Mucosa of descending colon (tissue), 3 donors: ENCODE data around the gene TNPO2. TPM values are rescaled to one million over a fixed set of nuclear protein-coding genes. Genes with fewer than 3 reads are reported as not detected.

Source experiments
- ATAC-seq: fragments of 200-7000 bp; cut with Tn5 transposase; one replicate; pipeline ENCODE4 v1.9.1; 2020; ENCODE audit warnings: mild to moderate bottlenecking, moderate library complexity
- DNase-seq, 3 donors: peaks; one replicate each; pipeline ENCODE4 v3.0.0-alpha.2; 2020
- H3K36me3 ChIP-seq: fragments of 200-600 bp; one replicate; pipeline ENCODE4 v1.8.0; 2021; ENCODE audit warnings: low read depth, mild to moderate bottlenecking
- H3K4me1 ChIP-seq: fragments of 200-600 bp; one replicate; pipeline ENCODE4 v1.8.0; 2021; ENCODE audit warnings: low read depth, mild to moderate bottlenecking
- H3K4me3 ChIP-seq: fragments of 200-600 bp; one replicate; pipeline ENCODE4 v1.8.0; 2021; ENCODE audit warnings: mild to moderate bottlenecking
- H3K9me3 ChIP-seq: fragments of 200-600 bp; one replicate; pipeline ENCODE4 v1.8.0; 2021; ENCODE audit warnings: mild to moderate bottlenecking
- intact Hi-C, 2 donors: fragments of 100-400 bp; cut with DNase I in 1 of 2; cut with micrococcal nuclease in 1 of 2; formaldehyde crosslinking; loops; one replicate each; pipeline versions ENCODE4 v1.11.0 to v1.11.1; 2022; cut with DNase I, micrococcal nuclease
- total RNA-seq, 3 donors: library from RNA; stranded (reverse); fragmentation: NEBNext Ultra II Directional in 2 of 3; extraction: Animal tissue kit (Norgen Biotek cat#: 25700) in 2 of 3; gene quantifications; one replicate each; pipeline versions ENCODE4 v1.2.1 to v1.2.4, GENCODE V29; 2021 to 2023
- TF ChIP-seq, protein P1 (sequence below): fragments of 200-600 bp; IDR thresholded peaks from one replicate; pipeline ENCODE4 v1.8.0; 2022; ENCODE audit warnings: antibody characterized with exemption, mild to moderate bottlenecking
- donor health status: DM: no; HTN: no; CAD: no; lungs with moderate emphysema.
- donor health status: DM: no; HTN: no; CAD: no.
- donor health status: DM: no; HTN: yes; CAD: no.

The TNPO2 gene
- total RNA-seq, 3 donors from 2014 or later = 48.9 to 73.3 (median 66.9) TPM

DNA sequence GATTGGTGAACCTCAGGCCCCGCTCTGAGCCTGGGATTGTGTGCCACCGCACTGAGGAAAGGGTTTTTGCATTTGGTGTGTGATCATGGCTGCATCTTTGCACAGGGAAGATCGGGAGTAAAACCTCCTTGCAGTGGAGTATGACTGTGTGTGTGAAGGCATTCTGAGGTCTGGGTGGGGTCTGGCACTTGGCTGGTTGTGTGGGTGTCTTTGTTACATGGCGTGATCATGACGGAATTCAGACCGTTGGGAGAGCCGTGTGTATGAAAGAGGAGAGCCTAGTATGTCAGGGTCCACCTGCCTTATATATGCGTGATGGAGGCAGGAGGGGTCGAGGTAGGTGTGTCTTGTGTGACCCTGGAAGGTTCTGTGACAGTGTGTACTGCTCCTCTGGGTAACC, 27.1 kb upstream of the TNPO2 start:
- peaks cover 13% of the 10 kb centered on the region for H3K4me1 ChIP-seq
- H3K9me3 ChIP-seq = no peaks in the 10 kb centered on the region
- H3K4me3 ChIP-seq = no peak overlapping the region
- DNase-seq (no peak), ATAC-seq (peak; percentile 1)
- TF ChIP-seq, protein P1, sequence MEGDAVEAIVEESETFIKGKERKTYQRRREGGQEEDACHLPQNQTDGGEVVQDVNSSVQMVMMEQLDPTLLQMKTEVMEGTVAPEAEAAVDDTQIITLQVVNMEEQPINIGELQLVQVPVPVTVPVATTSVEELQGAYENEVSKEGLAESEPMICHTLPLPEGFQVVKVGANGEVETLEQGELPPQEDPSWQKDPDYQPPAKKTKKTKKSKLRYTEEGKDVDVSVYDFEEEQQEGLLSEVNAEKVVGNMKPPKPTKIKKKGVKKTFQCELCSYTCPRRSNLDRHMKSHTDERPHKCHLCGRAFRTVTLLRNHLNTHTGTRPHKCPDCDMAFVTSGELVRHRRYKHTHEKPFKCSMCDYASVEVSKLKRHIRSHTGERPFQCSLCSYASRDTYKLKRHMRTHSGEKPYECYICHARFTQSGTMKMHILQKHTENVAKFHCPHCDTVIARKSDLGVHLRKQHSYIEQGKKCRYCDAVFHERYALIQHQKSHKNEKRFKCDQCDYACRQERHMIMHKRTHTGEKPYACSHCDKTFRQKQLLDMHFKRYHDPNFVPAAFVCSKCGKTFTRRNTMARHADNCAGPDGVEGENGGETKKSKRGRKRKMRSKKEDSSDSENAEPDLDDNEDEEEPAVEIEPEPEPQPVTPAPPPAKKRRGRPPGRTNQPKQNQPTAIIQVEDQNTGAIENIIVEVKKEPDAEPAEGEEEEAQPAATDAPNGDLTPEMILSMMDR = no peak
- intact Hi-C loops = no loop called here
- H3K36me3 ChIP-seq = no peaks in the 10 kb centered on the region

DNA sequence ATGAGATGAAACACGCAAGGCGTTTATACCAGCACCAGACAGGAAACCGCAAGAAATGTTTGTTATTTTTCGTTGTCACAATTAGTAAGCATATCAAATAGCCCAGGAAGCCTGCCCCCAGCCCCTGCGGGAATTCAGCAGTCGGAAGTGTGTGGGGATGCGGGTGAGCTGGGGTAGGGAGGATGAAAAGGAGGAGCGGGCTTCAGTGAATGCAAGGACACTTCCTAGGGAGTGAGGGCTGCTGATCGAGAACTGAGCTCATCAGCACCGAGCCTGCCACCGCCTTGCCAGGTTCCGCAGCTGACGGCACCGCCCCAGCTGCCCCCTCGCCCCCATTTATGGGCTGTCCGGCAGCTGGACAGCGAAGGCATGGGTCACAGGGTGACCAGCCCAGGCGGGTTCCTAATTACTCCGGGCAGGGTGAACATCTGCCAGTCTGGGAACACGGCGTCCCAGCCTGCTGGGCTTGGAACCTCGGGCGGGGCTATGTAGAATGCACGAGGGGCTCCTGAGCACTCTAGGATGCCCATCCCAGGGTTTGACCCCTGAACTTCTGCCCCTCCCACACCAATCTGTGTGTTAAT, 26.3 kb upstream of the TNPO2 start:
- TF ChIP-seq, protein P1 = no peak
- Histone ChIP-seq H3K36me3 (no peaks in the 10 kb centered on the region), H3K4me1 (peaks cover 13% of the 10 kb centered on the region), H3K4me3 (no peak overlapping the region), H3K9me3 (no peaks in the 10 kb centered on the region)
- DNase-seq = peak; percentile 42 to 81 (median 68)
- intact Hi-C loops = no loop called here
- ATAC-seq = peak; percentile 78

DNA sequence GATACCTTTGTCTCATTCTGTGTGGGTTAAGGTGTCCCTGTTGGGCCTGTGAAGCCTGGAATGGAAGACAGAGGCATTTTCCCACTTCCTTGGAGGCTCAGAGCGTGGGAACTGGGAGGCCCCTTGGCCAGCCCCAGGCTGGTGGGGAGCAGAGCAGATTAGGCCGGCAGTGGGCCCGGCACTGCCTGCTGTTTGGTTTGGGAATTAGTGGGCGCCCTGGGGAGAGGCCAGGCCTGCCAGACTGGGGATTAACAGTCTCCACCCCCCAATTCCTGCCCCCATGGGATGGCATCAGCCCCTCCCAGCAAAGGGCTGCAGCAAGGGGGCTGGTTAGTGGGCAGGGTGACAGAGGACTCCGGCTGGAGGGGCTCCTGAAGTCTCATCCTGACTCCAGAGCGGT, 24.8 kb upstream of the TNPO2 start:
- intact Hi-C loops = no loop called here
- Histone ChIP-seq H3K4me1 (peaks cover 13% of the 10 kb centered on the region), H3K9me3 (no peaks in the 10 kb centered on the region), H3K36me3 (no peaks in the 10 kb centered on the region), H3K4me3 (no peak overlapping the region)
- DNase-seq (no peak), ATAC-seq (no peak)
- TF ChIP-seq, protein P1 = no peak

DNA sequence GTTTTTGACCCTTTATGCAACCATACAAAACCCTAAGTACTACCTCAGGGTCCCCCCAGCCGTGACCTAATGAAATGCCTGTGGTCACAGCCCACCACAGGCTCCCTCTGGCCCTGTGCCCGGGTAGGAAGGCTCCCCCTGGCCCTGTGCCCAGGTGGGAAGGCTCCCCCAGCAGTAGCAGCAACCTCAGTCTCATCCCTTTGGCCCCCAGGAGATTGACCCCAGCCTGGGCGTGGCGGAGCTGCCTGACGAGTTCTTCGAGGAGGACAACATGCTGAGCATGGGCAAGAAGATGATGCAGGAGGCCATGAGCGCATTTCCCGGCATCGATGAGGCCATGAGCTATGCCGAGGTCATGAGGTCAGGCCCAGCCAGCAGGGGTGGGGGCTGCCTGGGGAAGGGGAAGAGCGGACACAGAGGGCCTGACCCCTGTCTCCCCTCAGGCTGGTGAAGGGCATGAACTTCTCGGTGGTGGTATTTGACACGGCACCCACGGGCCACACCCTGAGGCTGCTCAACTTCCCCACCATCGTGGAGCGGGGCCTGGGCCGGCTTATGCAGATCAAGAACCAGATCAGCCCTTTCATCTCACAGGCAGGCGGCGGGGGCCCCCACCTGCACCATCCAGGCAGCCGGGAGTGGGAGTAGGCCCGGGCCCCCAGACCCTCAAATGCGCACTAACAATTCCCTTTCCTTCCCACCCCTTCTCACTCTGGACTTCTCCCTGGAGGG, 21.6 kb upstream of the TNPO2 start:
- H3K9me3 ChIP-seq = no peaks in the 10 kb centered on the region

DNA sequence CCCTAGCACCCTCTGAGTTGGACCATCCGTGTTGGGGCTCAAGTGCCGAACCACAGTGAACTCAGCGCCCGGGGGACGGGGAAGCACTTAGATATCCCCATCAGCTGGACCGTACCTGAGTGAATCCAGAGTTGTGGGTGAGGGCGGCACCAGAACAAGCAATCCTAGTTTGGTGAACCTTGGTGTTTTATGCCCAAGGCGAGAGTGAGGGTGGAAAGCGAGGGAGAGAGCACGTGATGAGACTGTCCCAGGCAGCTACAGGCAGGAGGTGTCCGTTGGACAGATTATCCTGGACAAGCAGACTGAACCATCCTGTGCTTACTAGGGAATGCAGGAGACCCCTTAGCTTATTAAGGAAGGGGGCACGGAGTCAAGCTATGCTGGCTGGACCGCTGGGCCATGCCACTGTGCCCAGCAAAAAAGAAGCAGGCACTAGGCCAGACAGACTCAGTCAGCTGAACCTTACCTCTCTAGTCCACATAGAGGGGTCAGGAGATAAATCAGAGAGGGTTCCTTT, 14.2 kb upstream of the TNPO2 start:
- peak overlapping the region; percentile 43 for H3K4me3 ChIP-seq
- TF ChIP-seq, protein P1 = no peak
- DNase-seq = no peak
- H3K9me3 ChIP-seq = no peaks in the 10 kb centered on the region
- H3K4me1 ChIP-seq = peaks cover 23% of the 10 kb centered on the region
- intact Hi-C loops = no loop called here
- H3K36me3 ChIP-seq = no peaks in the 10 kb centered on the region
- no peak for ATAC-seq

More for the DNA sequence above, 21.6 kb upstream of the TNPO2 start:
- Histone ChIP-seq H3K4me1 (peaks cover 8% of the 10 kb centered on the region), H3K4me3 (no peak overlapping the region), H3K36me3 (no peaks in the 10 kb centered on the region)
- intact Hi-C loops = no loop called here
- TF ChIP-seq, protein P1 = no peak
- no peak for ATAC-seq
- DNase-seq = no peak
